PC-9 (cell line): ENCODE data around the gene VWA7.

ENCODE experiments used
- EZH2 ChIP-seq: fragments of 200-600 bp; sonication (generic); IDR thresholded peaks from 2 replicates; pipeline ENCODE4 v1.8.0; 2017; ENCODE audit warnings: antibody characterized with exemption, low read depth
- TF ChIP-seq, protein P1 (sequence below): fragments of 200-600 bp; sonication (generic); conservative IDR thresholded peaks from 2 replicates; pipeline ENCODE4 v1.6.1; 2017; ENCODE audit warnings: mixed run types, antibody characterized with exemption, mild to moderate bottlenecking, moderate library complexity

- TF ChIP-seq, protein P1, sequence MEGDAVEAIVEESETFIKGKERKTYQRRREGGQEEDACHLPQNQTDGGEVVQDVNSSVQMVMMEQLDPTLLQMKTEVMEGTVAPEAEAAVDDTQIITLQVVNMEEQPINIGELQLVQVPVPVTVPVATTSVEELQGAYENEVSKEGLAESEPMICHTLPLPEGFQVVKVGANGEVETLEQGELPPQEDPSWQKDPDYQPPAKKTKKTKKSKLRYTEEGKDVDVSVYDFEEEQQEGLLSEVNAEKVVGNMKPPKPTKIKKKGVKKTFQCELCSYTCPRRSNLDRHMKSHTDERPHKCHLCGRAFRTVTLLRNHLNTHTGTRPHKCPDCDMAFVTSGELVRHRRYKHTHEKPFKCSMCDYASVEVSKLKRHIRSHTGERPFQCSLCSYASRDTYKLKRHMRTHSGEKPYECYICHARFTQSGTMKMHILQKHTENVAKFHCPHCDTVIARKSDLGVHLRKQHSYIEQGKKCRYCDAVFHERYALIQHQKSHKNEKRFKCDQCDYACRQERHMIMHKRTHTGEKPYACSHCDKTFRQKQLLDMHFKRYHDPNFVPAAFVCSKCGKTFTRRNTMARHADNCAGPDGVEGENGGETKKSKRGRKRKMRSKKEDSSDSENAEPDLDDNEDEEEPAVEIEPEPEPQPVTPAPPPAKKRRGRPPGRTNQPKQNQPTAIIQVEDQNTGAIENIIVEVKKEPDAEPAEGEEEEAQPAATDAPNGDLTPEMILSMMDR: no peak
- no peak for TF ChIP-seq EZH2
Measured at GRCh38 chr6:31796993-31797385, 19.9 kb upstream of the VWA7 start.
